CD4-positive, alpha-beta T cell (primary cell): ENCODE results near the gene CCDC24. TPM values are rescaled to one million over a fixed set of nuclear protein-coding genes. Genes with fewer than 3 reads are reported as not detected.

Source experiments
- ATAC-seq: fragments of 200-7000 bp; cut with Tn5 transposase; one replicate; pipeline ENCODE4 v1.10.0; 2022; ENCODE audit warnings: mild to moderate bottlenecking; ENCODE audit not compliant: poor library complexity
- CTCF ChIA-PET: fragments of 350-600 bp; sonication (Branson Sonifier 250); formaldehyde crosslinking; loops from one replicate; lab custom pipeline; 2021; ENCODE audit warnings: antibody characterized with exemption, inconsistent platforms; lab: Charles Lee
- POLR2A ChIA-PET: fragments of 350-600 bp; sonication (Branson Sonifier 250); formaldehyde crosslinking; loops from one replicate; lab custom pipeline; 2021; ENCODE audit warnings: antibody characterized with exemption, inconsistent platforms; lab: Charles Lee
- DNase-seq, 14 experiments: peaks; one replicate each; pipeline ENCODE4 v3.0.0-alpha.2; 2013 to 2020; ENCODE audit warnings: mixed read lengths in 2 of 14
- H3K27ac ChIP-seq, 2 donors: one replicate each; pipeline versions ENCODE4 v1.5.1 to v1.7.0; 2013; ENCODE audit warnings: low read length in 2 of 2, low read depth in 1 of 2, mild to moderate bottlenecking in 1 of 2
- H3K27me3 ChIP-seq, 2 experiments: 1 replicate in 1 of 2; 2 replicates in 1 of 2; pipeline versions ENCODE4 v1.6.1 to v1.7.0; 2013; ENCODE audit warnings: low read length in 2 of 2, control low read depth in 1 of 2, mild to moderate bottlenecking in 1 of 2, moderate library complexity in 1 of 2; ENCODE audit not compliant: insufficient read depth in 2 of 2, control insufficient read depth in 1 of 2
- H3K36me3 ChIP-seq: one replicate; pipeline ENCODE4 v1.6.1; 2013; ENCODE audit warnings: low read length, control low read depth; ENCODE audit not compliant: insufficient read depth
- H3K4me1 ChIP-seq: one replicate; pipeline ENCODE4 v1.6.1; 2013; ENCODE audit warnings: low read length, control low read depth; ENCODE audit not compliant: insufficient read depth
- H3K4me3 ChIP-seq: one replicate; pipeline ENCODE4 v1.5.1; 2013; ENCODE audit warnings: mild to moderate bottlenecking, low read length, moderate library complexity
- H3K9me3 ChIP-seq, 2 experiments: 1 replicate in 1 of 2; 2 replicates in 1 of 2; pipeline versions ENCODE4 v1.6.1 to v1.7.0; 2013; ENCODE audit warnings: low read length in 2 of 2, mild to moderate bottlenecking in 2 of 2, control low read depth in 1 of 2, moderate library complexity in 1 of 2; ENCODE audit not compliant: control insufficient read depth in 1 of 2, insufficient read depth in 1 of 2
- H3K27ac Mint-ChIP-seq: one replicate; pipeline ENCODE4 v1.8.0; 2020; ENCODE audit warnings: mixed read lengths
- H3K27me3 Mint-ChIP-seq: one replicate; pipeline ENCODE4 v1.8.0; 2021; ENCODE audit warnings: mixed read lengths
- H3K36me3 Mint-ChIP-seq: one replicate; pipeline ENCODE4 v1.8.0; 2021; ENCODE audit warnings: low read depth, mixed read lengths
- H3K4me1 Mint-ChIP-seq: one replicate; pipeline ENCODE4 v1.8.0; 2021; ENCODE audit warnings: low read depth, mixed read lengths
- H3K4me3 Mint-ChIP-seq: one replicate; pipeline ENCODE4 v1.8.0; 2020; ENCODE audit warnings: mild to moderate bottlenecking, mixed read lengths
- H3K9me3 Mint-ChIP-seq: one replicate; pipeline ENCODE4 v1.8.0; 2020; ENCODE audit warnings: mixed read lengths
- intact Hi-C, 2 experiments: fragments of 100-400 bp; cut with DNase I in 1 of 2; cut with micrococcal nuclease in 1 of 2; formaldehyde crosslinking; loops; one replicate each; pipeline versions ENCODE4 v1.15.1 to v1.9.0; 2023 to 2025; cut with DNase I, micrococcal nuclease
- total RNA-seq, 174 experiments: library from RNA in 2 of 174; stranded (reverse) in 2 of 174; gene quantifications; one replicate each; pipeline ENCODE4 v1.2.3 and lab custom pipeline; 2021 to 2026
- TF ChIP-seq, protein P1 (sequence below): fragments of 200-600 bp; IDR thresholded peaks from one replicate; pipeline ENCODE4 v1.8.0; 2022; ENCODE audit warnings: antibody characterized with exemption, mild to moderate bottlenecking

CCDC24 gene
- total RNA-seq, 2 experiments from 2014 or later = 0.98 to 1.4 TPM

DNA sequence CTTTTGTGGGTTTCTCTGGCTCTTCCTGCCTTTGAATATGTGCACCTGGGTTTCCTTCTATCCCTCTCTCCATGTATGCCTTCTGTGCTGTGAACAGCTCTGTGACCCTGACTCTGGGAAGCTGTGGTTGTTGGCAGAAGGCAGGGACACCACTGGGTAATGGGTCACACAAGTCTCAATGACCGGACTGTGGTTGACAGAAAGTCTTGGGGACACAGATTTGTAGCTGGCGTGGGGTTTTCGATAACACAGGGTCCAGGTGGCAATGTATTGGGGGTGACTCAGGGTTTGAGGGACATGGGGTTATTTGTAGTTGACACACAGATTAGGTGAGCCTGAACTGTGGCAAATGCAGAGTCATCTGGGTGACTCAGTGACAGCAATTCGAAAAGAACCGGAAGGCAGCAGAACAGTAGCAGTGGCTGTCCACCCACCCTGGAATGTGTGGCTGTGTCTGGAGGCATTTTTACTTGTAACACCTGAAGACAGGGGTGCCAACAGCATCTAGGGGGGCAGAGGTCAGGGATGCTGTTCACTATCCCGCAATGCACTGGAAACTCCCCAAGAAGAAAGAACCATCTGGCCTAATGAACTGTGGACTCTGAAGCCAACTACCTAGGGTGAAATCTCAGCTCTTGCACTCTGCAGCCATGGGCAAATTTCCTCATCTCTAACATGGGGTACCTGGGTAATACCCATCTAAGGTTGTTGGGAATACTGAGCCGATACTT is 52.8 kb downstream of the CCDC24 start:
- no peak overlapping the region for H3K27ac ChIP-seq
- peaks cover 7% of the 10 kb centered on the region for H3K27me3 Mint-ChIP-seq
- no peaks in the 10 kb centered on the region for H3K9me3 ChIP-seq
- TF ChIP-seq, protein P1, sequence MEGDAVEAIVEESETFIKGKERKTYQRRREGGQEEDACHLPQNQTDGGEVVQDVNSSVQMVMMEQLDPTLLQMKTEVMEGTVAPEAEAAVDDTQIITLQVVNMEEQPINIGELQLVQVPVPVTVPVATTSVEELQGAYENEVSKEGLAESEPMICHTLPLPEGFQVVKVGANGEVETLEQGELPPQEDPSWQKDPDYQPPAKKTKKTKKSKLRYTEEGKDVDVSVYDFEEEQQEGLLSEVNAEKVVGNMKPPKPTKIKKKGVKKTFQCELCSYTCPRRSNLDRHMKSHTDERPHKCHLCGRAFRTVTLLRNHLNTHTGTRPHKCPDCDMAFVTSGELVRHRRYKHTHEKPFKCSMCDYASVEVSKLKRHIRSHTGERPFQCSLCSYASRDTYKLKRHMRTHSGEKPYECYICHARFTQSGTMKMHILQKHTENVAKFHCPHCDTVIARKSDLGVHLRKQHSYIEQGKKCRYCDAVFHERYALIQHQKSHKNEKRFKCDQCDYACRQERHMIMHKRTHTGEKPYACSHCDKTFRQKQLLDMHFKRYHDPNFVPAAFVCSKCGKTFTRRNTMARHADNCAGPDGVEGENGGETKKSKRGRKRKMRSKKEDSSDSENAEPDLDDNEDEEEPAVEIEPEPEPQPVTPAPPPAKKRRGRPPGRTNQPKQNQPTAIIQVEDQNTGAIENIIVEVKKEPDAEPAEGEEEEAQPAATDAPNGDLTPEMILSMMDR = no peak
- H3K4me3 Mint-ChIP-seq = no peak overlapping the region
- no peaks in the 10 kb centered on the region for H3K4me1 ChIP-seq
- ChIA-PET CTCF (no interaction called here), POLR2A (no interaction called here)
- peaks cover 4 to 5% of the 10 kb centered on the region in 2 experiments for H3K27me3 ChIP-seq
- H3K4me1 Mint-ChIP-seq = no peaks in the 10 kb centered on the region
- no peaks in the 10 kb centered on the region for H3K9me3 Mint-ChIP-seq
- DNase-seq (no peak), ATAC-seq (no peak)
- intact Hi-C loops = no loop called here
- H3K36me3 ChIP-seq = no peaks in the 10 kb centered on the region
- H3K4me3 ChIP-seq = no peak overlapping the region
- no peaks in the 10 kb centered on the region for H3K36me3 Mint-ChIP-seq
- H3K27ac Mint-ChIP-seq = no peak overlapping the region

DNA sequence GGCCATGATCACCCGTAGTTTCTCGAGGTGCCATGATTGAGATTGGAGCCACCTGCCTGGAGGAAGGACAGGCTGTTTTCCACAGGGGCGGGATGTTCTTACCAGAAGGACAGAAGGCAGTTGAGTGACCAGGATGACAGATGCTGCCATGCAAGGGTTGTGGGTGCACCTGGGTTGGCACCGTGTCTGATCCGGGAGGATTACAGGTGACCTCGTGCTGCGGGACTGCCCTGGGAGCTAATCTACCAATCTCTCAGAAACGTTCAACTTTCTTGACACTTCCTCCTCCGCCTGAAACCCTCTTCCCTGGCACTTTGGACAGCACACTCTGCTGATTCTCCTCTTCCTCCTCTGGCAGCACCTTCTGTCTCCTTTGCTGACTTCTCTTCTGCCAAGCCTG is 53.7 kb downstream of the CCDC24 start:
- ChIA-PET CTCF (no interaction called here), POLR2A (no interaction called here)
- Mint-ChIP-seq H3K27ac (no peak overlapping the region), H3K27me3 (peaks cover 7% of the 10 kb centered on the region), H3K9me3 (no peaks in the 10 kb centered on the region), H3K4me1 (no peaks in the 10 kb centered on the region), H3K4me3 (no peak overlapping the region), H3K36me3 (no peaks in the 10 kb centered on the region)
- Histone ChIP-seq H3K4me1 (no peaks in the 10 kb centered on the region), H3K36me3 (no peaks in the 10 kb centered on the region), H3K4me3 (no peak overlapping the region), H3K27me3 (peaks cover 4 to 5% of the 10 kb centered on the region in 2 experiments), H3K9me3 (no peaks in the 10 kb centered on the region), H3K27ac (no peak overlapping the region)
- ATAC-seq (no peak), DNase-seq (no peak)
- intact Hi-C loops = loop anchor here in 1 of 2 experiments (5.0 kb wide), 1 partner anchor 113 kb away; the partner anchor contains the start of gene ARTN
- TF ChIP-seq, protein P1 = no peak

Other genes starting within 250 kb of the CCDC24 start
- gene ARTN, start 57.8 kb upstream of the CCDC24 start, total RNA-seq = 1 to 10 TPM in 1 of 2 experiments, under 1 TPM in 1; 0.55 to 1.3 TPM
- gene IPO13, start 44.6 kb upstream of the CCDC24 start, total RNA-seq = 1 to 10 TPM; 6.3 to 7.4 TPM
- 10 to 100 TPM; 10.3 to 12.0 TPM for gene DPH2, start 21.6 kb upstream of the CCDC24 start, total RNA-seq
- 10 to 100 TPM; 42.9 to 47.0 TPM for gene ATP6V0B, start 16.6 kb upstream of the CCDC24 start, total RNA-seq
- gene B4GALT2, start 12.4 kb upstream of the CCDC24 start, total RNA-seq = under 1 TPM; 0.22 to 0.34 TPM
- gene SLC6A9, start 39.9 kb downstream of the CCDC24 start, total RNA-seq = under 1 TPM in 1 of 2 experiments, not detected in 1; 0.17 TPM
- gene KLF17, start 127.2 kb downstream of the CCDC24 start, total RNA-seq = not detected
- not detected for gene KLF18, start 150.0 kb downstream of the CCDC24 start, total RNA-seq
- gene DMAP1, start 221.9 kb downstream of the CCDC24 start, total RNA-seq = 10 to 100 TPM; 53.4 to 56.9 TPM